ENCODE results near the gene JAZF1.

The JAZF1 gene

GRCh38 chr7:28179120-28180030, 1.2 kb downstream of the JAZF1 start:
- Histone ChIP-seq H3K27ac (ENCODE audit: low read depth, low read length) (peak overlapping the region; percentile 73), H3K4me3 (ENCODE audit: low read depth in 1 of 5, low read length in 5 of 5) (peak overlapping the region; percentile 69 to 89 (median 76)), H3K4me1 (ENCODE audit: control insufficient read depth in 5 of 5, insufficient read depth in 5 of 5, low read length in 5 of 5) (peaks cover 4 to 28% (median 15%) of the 10 kb centered on the region in 5 donors), H3K9me3 (ENCODE audit: control insufficient read depth in 5 of 5, low read length in 5 of 5) (no peaks in the 10 kb centered on the region), H3K36me3 (ENCODE audit: control insufficient read depth in 5 of 5, insufficient read depth in 5 of 5, low read length in 5 of 5) (no peaks in the 10 kb centered on the region), H3K27me3 (ENCODE audit: control insufficient read depth in 5 of 5, insufficient read depth in 4 of 5, low read length in 5 of 5) (no peaks in the 10 kb centered on the region), H3K9ac (ENCODE audit: low read length in 5 of 5) (peak overlapping the region in 4 of 5 donors; percentile 21 to 76 (median 72))

GRCh38 chr7:28178599-28178998, 2.0 kb downstream of the JAZF1 start:
- Histone ChIP-seq H3K36me3 (ENCODE audit: control insufficient read depth in 5 of 5, insufficient read depth in 5 of 5, low read length in 5 of 5) (no peaks in the 10 kb centered on the region), H3K4me1 (ENCODE audit: control insufficient read depth in 5 of 5, insufficient read depth in 5 of 5, low read length in 5 of 5) (peaks cover 4 to 28% (median 15%) of the 10 kb centered on the region in 5 donors), H3K27me3 (ENCODE audit: control insufficient read depth in 5 of 5, insufficient read depth in 4 of 5, low read length in 5 of 5) (no peaks in the 10 kb centered on the region), H3K9me3 (ENCODE audit: control insufficient read depth in 5 of 5, low read length in 5 of 5) (no peaks in the 10 kb centered on the region), H3K27ac (ENCODE audit: low read depth, low read length) (peak overlapping the region; percentile 73), H3K9ac (ENCODE audit: low read length in 5 of 5) (peak overlapping the region in 4 of 5 donors; percentile 21 to 76 (median 72)), H3K4me3 (ENCODE audit: low read depth in 1 of 5, low read length in 5 of 5) (peak overlapping the region; percentile 69 to 89 (median 76))

DNA sequence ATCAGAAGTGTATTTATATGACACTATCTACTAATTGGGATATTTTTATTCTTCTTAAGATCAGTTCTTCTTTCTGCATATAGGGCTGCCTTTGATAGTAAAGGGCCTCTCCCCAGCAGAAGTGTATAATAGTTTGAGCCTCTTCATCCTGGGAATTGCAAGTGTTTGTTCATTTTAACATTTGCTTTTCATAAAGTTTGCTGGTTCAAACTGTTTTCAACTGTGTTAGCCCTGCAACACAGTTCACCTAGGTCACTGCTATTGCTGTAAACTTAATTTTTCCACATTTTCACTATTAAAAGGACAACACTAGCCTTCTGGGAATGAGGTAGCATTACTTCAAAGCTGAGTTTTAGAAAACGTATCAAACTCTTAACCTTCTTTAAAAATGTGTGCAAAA, 2.8 kb downstream of the JAZF1 start:
- no peak overlapping the region for H3K4me3 ChIP-seq (ENCODE audit: low read depth in 1 of 5, low read length in 5 of 5)
- no peaks in the 10 kb centered on the region for H3K27me3 ChIP-seq (ENCODE audit: control insufficient read depth in 5 of 5, insufficient read depth in 4 of 5, low read length in 5 of 5)
- no peaks in the 10 kb centered on the region for H3K9me3 ChIP-seq (ENCODE audit: control insufficient read depth in 5 of 5, low read length in 5 of 5)
- H3K36me3 ChIP-seq (ENCODE audit: control insufficient read depth in 5 of 5, insufficient read depth in 5 of 5, low read length in 5 of 5): no peaks in the 10 kb centered on the region
- peak overlapping the region in 1 of 5 donors; percentile 41 for H3K9ac ChIP-seq (ENCODE audit: low read length in 5 of 5)
- H3K4me1 ChIP-seq (ENCODE audit: control insufficient read depth in 5 of 5, insufficient read depth in 5 of 5, low read length in 5 of 5): peaks cover 4 to 28% (median 15%) of the 10 kb centered on the region in 5 donors
- no peak overlapping the region for H3K27ac ChIP-seq (ENCODE audit: low read depth, low read length)

GRCh38 chr7:28176645-28177044, 4.0 kb downstream of the JAZF1 start:
- Histone ChIP-seq H3K4me3 (ENCODE audit: low read depth in 1 of 5, low read length in 5 of 5) (no peak overlapping the region), H3K27me3 (ENCODE audit: control insufficient read depth in 5 of 5, insufficient read depth in 4 of 5, low read length in 5 of 5) (no peaks in the 10 kb centered on the region), H3K9ac (ENCODE audit: low read length in 5 of 5) (no peak overlapping the region), H3K27ac (ENCODE audit: low read depth, low read length) (peak overlapping the region; percentile 10), H3K4me1 (ENCODE audit: control insufficient read depth in 5 of 5, insufficient read depth in 5 of 5, low read length in 5 of 5) (peaks cover 4 to 25% (median 15%) of the 10 kb centered on the region in 5 donors), H3K36me3 (ENCODE audit: control insufficient read depth in 5 of 5, insufficient read depth in 5 of 5, low read length in 5 of 5) (no peaks in the 10 kb centered on the region), H3K9me3 (ENCODE audit: control insufficient read depth in 5 of 5, low read length in 5 of 5) (no peaks in the 10 kb centered on the region)

DNA sequence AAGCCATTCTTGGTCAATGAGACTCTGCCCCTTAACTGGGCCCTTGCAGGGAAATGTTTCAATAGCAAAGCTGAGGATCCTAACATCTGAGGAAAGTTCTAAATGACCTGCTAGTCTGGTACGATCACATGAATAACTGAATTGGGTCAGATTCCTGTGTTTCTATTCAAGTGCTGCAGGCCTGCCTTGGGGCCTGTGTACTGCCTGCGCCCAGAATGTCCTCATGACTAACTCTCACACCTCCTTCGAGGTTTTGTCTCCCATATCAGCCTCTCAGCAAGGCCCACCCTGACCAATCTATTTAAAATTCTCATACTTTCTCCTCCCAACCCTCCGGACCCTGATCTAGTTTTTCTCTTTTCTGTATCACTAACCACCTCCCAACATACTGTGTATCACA, 4.4 kb downstream of the JAZF1 start:
- H3K36me3 ChIP-seq (ENCODE audit: control insufficient read depth in 5 of 5, insufficient read depth in 5 of 5, low read length in 5 of 5): no peaks in the 10 kb centered on the region
- H3K4me1 ChIP-seq (ENCODE audit: control insufficient read depth in 5 of 5, insufficient read depth in 5 of 5, low read length in 5 of 5): peaks cover 4 to 22% (median 15%) of the 10 kb centered on the region in 5 donors
- no peaks in the 10 kb centered on the region for H3K9me3 ChIP-seq (ENCODE audit: control insufficient read depth in 5 of 5, low read length in 5 of 5)
- no peaks in the 10 kb centered on the region for H3K27me3 ChIP-seq (ENCODE audit: control insufficient read depth in 5 of 5, insufficient read depth in 4 of 5, low read length in 5 of 5)
- no peak overlapping the region for H3K4me3 ChIP-seq (ENCODE audit: low read depth in 1 of 5, low read length in 5 of 5)
- H3K27ac ChIP-seq (ENCODE audit: low read depth, low read length): no peak overlapping the region
- no peak overlapping the region for H3K9ac ChIP-seq (ENCODE audit: low read length in 5 of 5)

DNA sequence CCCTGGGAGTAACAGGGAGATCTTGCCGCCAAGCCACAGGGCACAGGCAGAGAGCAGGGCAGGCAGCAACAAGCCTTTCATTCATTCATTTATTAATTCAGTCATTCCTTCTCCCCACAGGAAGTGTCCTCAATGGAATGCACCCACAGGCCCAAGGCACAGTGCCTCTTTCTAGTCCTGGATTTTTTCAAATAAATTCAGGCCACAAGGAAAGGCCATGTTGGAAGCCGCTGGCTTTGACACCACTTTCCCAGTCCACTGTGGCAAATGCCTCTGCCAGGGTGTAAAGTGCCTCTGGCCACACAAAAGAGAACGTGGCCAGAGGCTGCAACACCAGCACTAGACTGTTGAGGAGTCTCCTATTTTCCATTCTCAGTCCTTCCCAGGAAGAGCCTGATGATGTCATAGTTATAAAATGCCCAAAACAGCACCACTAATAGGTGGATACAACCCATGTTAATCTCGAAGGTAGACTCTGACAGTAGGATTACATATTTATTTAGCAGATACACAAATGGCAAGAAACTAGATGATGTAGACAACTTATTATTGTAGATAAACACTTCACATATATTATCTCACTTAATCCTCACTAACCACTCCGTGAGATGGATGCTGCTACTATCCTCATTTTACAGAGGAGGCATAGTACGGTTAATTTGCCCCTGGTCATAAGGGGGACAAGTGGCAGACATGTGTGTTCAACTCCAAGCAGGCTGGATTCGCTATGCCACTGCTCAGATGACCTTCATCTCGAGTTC, 5.5 kb downstream of the JAZF1 start:
- Histone ChIP-seq H3K9me3 (ENCODE audit: control insufficient read depth in 5 of 5, low read length in 5 of 5) (no peaks in the 10 kb centered on the region), H3K36me3 (ENCODE audit: control insufficient read depth in 5 of 5, insufficient read depth in 5 of 5, low read length in 5 of 5) (peaks cover 0 to 2% (median 0%) of the 10 kb centered on the region in 5 donors), H3K27ac (ENCODE audit: low read depth, low read length) (no peak overlapping the region), H3K4me3 (ENCODE audit: low read depth in 1 of 5, low read length in 5 of 5) (no peak overlapping the region), H3K4me1 (ENCODE audit: control insufficient read depth in 5 of 5, insufficient read depth in 5 of 5, low read length in 5 of 5) (peaks cover 4 to 17% (median 11%) of the 10 kb centered on the region in 5 donors), H3K9ac (ENCODE audit: low read length in 5 of 5) (no peak overlapping the region), H3K27me3 (ENCODE audit: control insufficient read depth in 5 of 5, insufficient read depth in 4 of 5, low read length in 5 of 5) (no peaks in the 10 kb centered on the region)

DNA sequence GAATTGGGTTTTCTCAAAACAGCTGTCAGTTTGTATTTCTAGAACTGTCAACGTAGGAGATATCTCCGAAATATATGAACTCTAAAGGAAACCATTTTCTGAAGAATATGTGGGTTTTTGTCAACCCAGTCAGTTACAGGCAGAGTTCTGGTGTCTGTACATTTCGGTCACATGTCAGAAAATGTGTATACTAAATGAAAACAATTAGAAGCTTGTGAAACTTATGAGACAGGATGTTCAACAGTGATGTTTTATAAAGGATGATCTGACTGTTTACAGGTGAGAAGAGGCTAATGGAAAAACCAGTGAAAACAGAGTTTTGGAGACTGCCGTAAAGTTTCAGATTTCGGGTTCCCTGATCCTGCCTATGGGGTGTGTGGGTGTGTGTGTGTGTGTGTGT, 6.2 kb downstream of the JAZF1 start:
- H3K9me3 ChIP-seq (ENCODE audit: control insufficient read depth in 5 of 5, low read length in 5 of 5): no peaks in the 10 kb centered on the region
- H3K36me3 ChIP-seq (ENCODE audit: control insufficient read depth in 5 of 5, insufficient read depth in 5 of 5, low read length in 5 of 5): peaks cover 0 to 2% (median 0%) of the 10 kb centered on the region in 5 donors
- peaks cover 4 to 17% (median 11%) of the 10 kb centered on the region in 5 donors for H3K4me1 ChIP-seq (ENCODE audit: control insufficient read depth in 5 of 5, insufficient read depth in 5 of 5, low read length in 5 of 5)
- H3K9ac ChIP-seq (ENCODE audit: low read length in 5 of 5): no peak overlapping the region
- no peaks in the 10 kb centered on the region for H3K27me3 ChIP-seq (ENCODE audit: control insufficient read depth in 5 of 5, insufficient read depth in 4 of 5, low read length in 5 of 5)
- no peak overlapping the region for H3K27ac ChIP-seq (ENCODE audit: low read depth, low read length)
- H3K4me3 ChIP-seq (ENCODE audit: low read depth in 1 of 5, low read length in 5 of 5): no peak overlapping the region

- Histone ChIP-seq H3K27ac (ENCODE audit: low read depth, low read length) (no peak overlapping the region), H3K36me3 (ENCODE audit: control insufficient read depth in 5 of 5, insufficient read depth in 5 of 5, low read length in 5 of 5) (peaks cover 0 to 2% (median 0%) of the 10 kb centered on the region in 5 donors), H3K9me3 (ENCODE audit: control insufficient read depth in 5 of 5, low read length in 5 of 5) (no peaks in the 10 kb centered on the region), H3K4me1 (ENCODE audit: control insufficient read depth in 5 of 5, insufficient read depth in 5 of 5, low read length in 5 of 5) (peaks cover 0 to 10% (median 5%) of the 10 kb centered on the region in 5 donors), H3K4me3 (ENCODE audit: low read depth in 1 of 5, low read length in 5 of 5) (no peak overlapping the region), H3K9ac (ENCODE audit: low read length in 5 of 5) (no peak overlapping the region), H3K27me3 (ENCODE audit: control insufficient read depth in 5 of 5, insufficient read depth in 4 of 5, low read length in 5 of 5) (no peaks in the 10 kb centered on the region)
These were observed 7.1 kb downstream of the JAZF1 start for GRCh38 chr7:28173531-28173930.

- Histone ChIP-seq H3K36me3 (ENCODE audit: control insufficient read depth in 5 of 5, insufficient read depth in 5 of 5, low read length in 5 of 5) (peaks cover 0 to 2% (median 0%) of the 10 kb centered on the region in 5 donors), H3K9ac (ENCODE audit: low read length in 5 of 5) (no peak overlapping the region), H3K27ac (ENCODE audit: low read depth, low read length) (no peak overlapping the region), H3K4me3 (ENCODE audit: low read depth in 1 of 5, low read length in 5 of 5) (no peak overlapping the region), H3K27me3 (ENCODE audit: control insufficient read depth in 5 of 5, insufficient read depth in 4 of 5, low read length in 5 of 5) (no peaks in the 10 kb centered on the region), H3K9me3 (ENCODE audit: control insufficient read depth in 5 of 5, low read length in 5 of 5) (no peaks in the 10 kb centered on the region), H3K4me1 (ENCODE audit: control insufficient read depth in 5 of 5, insufficient read depth in 5 of 5, low read length in 5 of 5) (peaks cover 0 to 4% (median 2%) of the 10 kb centered on the region in 5 donors)
These were observed 7.6 kb downstream of the JAZF1 start for GRCh38 chr7:28172958-28173357.

DNA sequence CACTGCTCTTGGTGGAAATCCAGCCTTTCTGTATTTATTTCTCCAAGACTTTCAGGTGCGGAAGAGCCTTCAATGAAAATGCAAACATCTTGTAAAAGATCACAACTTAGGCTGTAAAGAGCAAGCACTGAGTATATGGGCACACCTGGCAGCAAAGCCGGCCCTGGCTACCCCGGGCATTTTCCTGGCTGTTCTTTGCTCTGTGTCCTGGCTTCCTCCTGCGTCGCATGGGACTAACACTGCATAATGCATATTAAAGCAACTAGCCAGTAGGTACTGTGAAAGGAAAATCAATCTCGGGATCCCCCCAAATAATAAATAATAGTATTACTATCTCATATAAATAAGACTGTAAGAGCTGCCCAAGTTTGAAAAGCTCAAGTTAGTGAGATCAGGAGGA, 9.9 kb downstream of the JAZF1 start:
- Histone ChIP-seq H3K36me3 (ENCODE audit: control insufficient read depth in 5 of 5, insufficient read depth in 5 of 5, low read length in 5 of 5) (peaks cover 0 to 5% (median 0%) of the 10 kb centered on the region in 5 donors), H3K27ac (ENCODE audit: low read depth, low read length) (no peak overlapping the region), H3K9me3 (ENCODE audit: control insufficient read depth in 5 of 5, low read length in 5 of 5) (no peaks in the 10 kb centered on the region), H3K27me3 (ENCODE audit: control insufficient read depth in 5 of 5, insufficient read depth in 4 of 5, low read length in 5 of 5) (no peaks in the 10 kb centered on the region), H3K4me1 (ENCODE audit: control insufficient read depth in 5 of 5, insufficient read depth in 5 of 5, low read length in 5 of 5) (no peaks in the 10 kb centered on the region), H3K4me3 (ENCODE audit: low read depth in 1 of 5, low read length in 5 of 5) (no peak overlapping the region), H3K9ac (ENCODE audit: low read length in 5 of 5) (no peak overlapping the region)
